Fibroblast of lung (primary cell): ENCODE data around the gene PPP1R26. TPM values are rescaled to one million over a fixed set of nuclear protein-coding genes. Genes with fewer than 3 reads are reported as not detected.
"Not testable (repeated sequence)": the region's sequence is repeated elsewhere in the genome, so short reads cannot be mapped to it uniquely, and the experiment has no call there.

Experiments
- DNase-seq, 2 donors: peaks; one replicate each; pipeline versions ENCODE4 v3.0.0 to v3.0.0-alpha.2; 2010; ENCODE audit warnings: low read depth in 2 of 2
- H2AFZ ChIP-seq: 2 replicates; pipeline ENCODE4 v1.5.1; 2012; ENCODE audit warnings: low read length, control low read depth, inconsistent platforms
- H3K27ac ChIP-seq: 2 replicates; pipeline ENCODE4 v1.5.1; 2011; ENCODE audit warnings: low read length, control low read depth; ENCODE audit not compliant: insufficient read depth
- H3K27me3 ChIP-seq: 2 replicates; pipeline ENCODE4 v1.5.1; 2011; ENCODE audit warnings: mild to moderate bottlenecking, low read length; ENCODE audit not compliant: control insufficient read depth, insufficient read depth
- H3K36me3 ChIP-seq: 2 replicates; pipeline ENCODE4 v1.5.1; 2011; ENCODE audit warnings: low read length; ENCODE audit not compliant: control insufficient read depth, insufficient read depth
- H3K4me1 ChIP-seq: 2 replicates; pipeline ENCODE4 v1.5.1; 2011; ENCODE audit warnings: low read length; ENCODE audit not compliant: control insufficient read depth, insufficient read depth; ENCODE audit errors: extremely low read depth
- H3K4me2 ChIP-seq: 2 replicates; pipeline ENCODE4 v1.5.1; 2011; ENCODE audit warnings: low read length, control low read depth; ENCODE audit not compliant: insufficient read depth; ENCODE audit errors: extremely low read depth
- H3K4me3 ChIP-seq, 4 experiments: fragments of 200-600 bp in 1 of 4; sonication (generic) in 1 of 4; replicated peaks in 1 of 4; 2 replicates each; pipeline ENCODE4 v1.5.1; 2011 to 2016; ENCODE audit warnings: low read length in 4 of 4, low read depth in 3 of 4, mild to moderate bottlenecking in 3 of 4, control low read depth in 2 of 4, inconsistent platforms in 1 of 4, mixed read lengths in 1 of 4; ENCODE audit not compliant: insufficient read depth in 1 of 4; ENCODE audit errors: control extremely low read depth in 1 of 4
- H3K79me2 ChIP-seq: 2 replicates; pipeline ENCODE4 v1.5.1; 2012; ENCODE audit warnings: mild to moderate bottlenecking, low read length, inconsistent platforms; ENCODE audit not compliant: control insufficient read depth, insufficient read depth
- H3K9ac ChIP-seq: 2 replicates; pipeline ENCODE4 v1.5.1; 2011; ENCODE audit warnings: mild to moderate bottlenecking, low read length, control low read depth; ENCODE audit not compliant: insufficient read depth
- H3K9me3 ChIP-seq: 2 replicates; pipeline ENCODE4 v1.5.1; 2012; ENCODE audit warnings: low read depth, low read length; ENCODE audit not compliant: control insufficient read depth, insufficient read depth
- H4K20me1 ChIP-seq: 2 replicates; pipeline ENCODE4 v1.5.1; 2011; ENCODE audit warnings: low read length; ENCODE audit not compliant: control insufficient read depth, insufficient read depth; ENCODE audit errors: extremely low read depth
- CTCF ChIP-seq, 2 donors: IDR thresholded peaks in 1 of 2; conservative IDR thresholded peaks in 1 of 2; 1 replicate in 1 of 2; 2 replicates in 1 of 2; pipeline ENCODE4 v1.5.1; 2011 to 2012; ENCODE audit warnings: low read length in 2 of 2, control low read depth in 1 of 2, inconsistent platforms in 1 of 2, low read depth in 1 of 2, mild to moderate bottlenecking in 1 of 2
- EZH2 ChIP-seq: IDR thresholded peaks from 2 replicates; pipeline ENCODE4 v1.5.1; 2012; ENCODE audit warnings: low read length, control low read depth, mild to moderate bottlenecking; ENCODE audit errors: missing control alignments
- polyA minus RNA-seq: library from RNA; depleted of rRNA, polyadenylated mRNA; stranded (reverse); fragments of >200 nt; gene quantifications from 2 replicates; pipeline ENCODE4 v1.2.3, GENCODE V29; 2011; ENCODE audit warnings: low replicate concordance
- polyA plus RNA-seq, 2 donors: library from polyadenylated mRNA; depleted of rRNA in 1 of 2; stranded (reverse) in 1 of 2; unstranded in 1 of 2; fragments of >200 nt; gene quantifications; 2 replicates each; pipeline ENCODE4 v1.2.1, GENCODE V29; 2011 to 2012; ENCODE audit warnings: missing spikeins in 1 of 2
- total RNA-seq: library from RNA; depleted of rRNA; stranded (reverse); fragments of >200 nt; gene quantifications from 2 replicates; pipeline ENCODE4 v1.2.1, GENCODE V29; 2014

PPP1R26 gene
- total RNA-seq (8.7 and 8.9 TPM in 2 replicates), polyA plus RNA-seq (1.7 and 2.9 TPM in 2 replicates), polyA minus RNA-seq (0.93 and 2.0 TPM in 2 replicates)
- 2.7 and 3.9 TPM in 2 replicates for polyA plus RNA-seq (2012)

GRCh38 chr9:135479469-135480052 is at the start of gene PPP1R26:
TSS of gene PPP1R26 (plus strand) at chr9:135479782. CDS start at chr9:135484511, 4,729 bp downstream.
- TF ChIP-seq EZH2 (no peak), CTCF (conservative IDR thresholded peaks at IDR 0.05 in 1 of 2, IDR thresholded peaks at IDR 0.05 in 1 of 2; ENCODE audit: low read depth in 1 of 2, low read length in 2 of 2) (no peak)
- H3K36me3 ChIP-seq = no peaks in the 10 kb centered on the region
- H3K79me2 ChIP-seq = no peaks in the 10 kb centered on the region
- no peaks in the 10 kb centered on the region for H4K20me1 ChIP-seq
- peak within 1 kb of the TSS; percentile 54 to 68 (median 66) for H3K4me3 ChIP-seq
- no peaks in the 10 kb centered on the region for H3K4me1 ChIP-seq
- no peak for DNase-seq
- no peaks in the 10 kb centered on the region for H3K27me3 ChIP-seq
- peak within 1 kb of the TSS; percentile 81 for H3K4me2 ChIP-seq
- peak within 1 kb of the TSS; percentile 71 for H2AFZ ChIP-seq
- H3K27ac ChIP-seq = no peak within 1 kb of the TSS
- peak within 1 kb of the TSS; percentile 44 for H3K9ac ChIP-seq
- H3K9me3 ChIP-seq = no peaks in the 10 kb centered on the region

- no peaks in the 10 kb centered on the region for H3K36me3 ChIP-seq
- no peaks in the 10 kb centered on the region for H4K20me1 ChIP-seq
- no peak overlapping the region for H3K4me3 ChIP-seq
- no peak for TF ChIP-seq CTCF (conservative IDR thresholded peaks at IDR 0.05 in 1 of 2, IDR thresholded peaks at IDR 0.05 in 1 of 2; ENCODE audit: low read depth in 1 of 2, low read length in 2 of 2)
- TF ChIP-seq EZH2 = no peak
- no peaks in the 10 kb centered on the region for H3K4me1 ChIP-seq
- H3K27ac ChIP-seq = no peak overlapping the region
- no peak for DNase-seq
- H3K9me3 ChIP-seq = no peaks in the 10 kb centered on the region
- no peak overlapping the region for H2AFZ ChIP-seq
- H3K4me2 ChIP-seq = no peak overlapping the region
- H3K27me3 ChIP-seq = no peaks in the 10 kb centered on the region
- no peak overlapping the region for H3K9ac ChIP-seq
- H3K79me2 ChIP-seq = no peaks in the 10 kb centered on the region
Observed at GRCh38 chr9:135437259-135437658, 42.3 kb upstream of the PPP1R26 start.

GRCh38 chr9:135437696-135438095 is 41.9 kb upstream of the PPP1R26 start:
- not testable (repeated sequence) for H3K79me2 ChIP-seq, H3K27ac ChIP-seq, H3K9me3 ChIP-seq, H4K20me1 ChIP-seq, H3K27me3 ChIP-seq, H3K36me3 ChIP-seq, DNase-seq, H3K4me2 ChIP-seq, H2AFZ ChIP-seq, H3K4me3 ChIP-seq, H3K9ac ChIP-seq, H3K4me1 ChIP-seq

DNA sequence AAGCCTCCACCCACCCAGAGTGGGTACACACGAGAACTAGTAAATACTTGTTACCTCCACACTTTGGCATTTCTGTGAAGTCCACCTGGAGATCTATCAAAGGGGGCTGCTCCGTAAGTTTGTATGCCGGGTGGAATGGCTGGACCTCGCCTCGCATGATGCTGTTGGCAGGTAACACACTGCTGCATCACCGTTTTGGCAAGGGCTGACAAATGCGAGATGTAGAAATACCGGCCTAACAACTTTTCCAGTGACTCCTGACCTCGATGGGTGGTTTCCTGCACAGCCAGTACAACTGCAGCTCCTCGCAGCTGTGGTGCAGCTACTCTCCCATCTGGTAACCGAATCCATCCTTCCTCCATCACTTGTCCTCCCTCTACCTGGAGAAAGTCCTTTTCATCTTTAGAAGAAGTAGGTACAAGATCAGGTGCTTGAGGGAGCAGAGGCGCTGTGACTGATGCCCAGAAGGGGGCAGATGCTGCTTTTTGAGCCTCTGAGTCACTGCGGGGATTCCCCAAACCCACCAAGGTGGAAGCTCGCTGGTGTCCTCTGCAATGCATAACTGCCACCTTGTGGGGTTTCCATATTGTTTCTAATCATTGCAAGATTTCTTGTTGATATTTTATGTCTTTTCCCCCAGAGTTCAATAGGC is 40.9 kb upstream of the PPP1R26 start:
- not testable (repeated sequence) for H3K27me3 ChIP-seq, H3K36me3 ChIP-seq, H3K4me2 ChIP-seq, H3K27ac ChIP-seq, H3K9me3 ChIP-seq, H3K4me3 ChIP-seq, H3K4me1 ChIP-seq, H3K79me2 ChIP-seq, DNase-seq, H4K20me1 ChIP-seq, H3K9ac ChIP-seq, H2AFZ ChIP-seq

DNA sequence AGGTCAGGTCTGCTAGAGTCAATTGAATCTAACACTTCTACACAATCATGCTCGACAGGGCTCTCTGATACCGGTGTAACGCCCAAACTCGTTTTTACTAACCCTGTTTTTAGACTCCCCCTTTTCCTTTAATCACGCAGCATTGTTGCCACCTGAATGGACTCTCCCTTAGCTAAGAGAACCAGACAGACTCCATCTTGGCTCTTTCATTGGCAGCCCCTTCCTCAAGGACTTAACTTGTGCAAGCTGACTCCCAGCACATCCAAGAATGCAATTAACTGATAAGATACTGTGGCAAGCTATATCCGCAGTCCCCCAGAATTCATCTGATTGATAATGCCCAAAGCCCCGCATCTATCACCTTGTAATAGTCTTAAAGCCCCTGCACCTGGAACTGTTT is 40.1 kb upstream of the PPP1R26 start:
- not testable (repeated sequence) for H2AFZ ChIP-seq, H3K27ac ChIP-seq, H3K4me2 ChIP-seq, H3K27me3 ChIP-seq, DNase-seq, H3K79me2 ChIP-seq, H3K4me3 ChIP-seq, H3K4me1 ChIP-seq, H4K20me1 ChIP-seq, H3K9ac ChIP-seq, H3K9me3 ChIP-seq, H3K36me3 ChIP-seq
